GM03348 (cell line): ENCODE measurements around the gene ARHGAP32.
A peak's percentile ranks its signal among the peaks of the same experiment; 100 is the strongest.

Experiments
- DNase-seq: peaks from one replicate; pipeline ENCODE4 v3.0.0; 2012; ENCODE audit warnings: low spot score

ARHGAP32 gene

DNA sequence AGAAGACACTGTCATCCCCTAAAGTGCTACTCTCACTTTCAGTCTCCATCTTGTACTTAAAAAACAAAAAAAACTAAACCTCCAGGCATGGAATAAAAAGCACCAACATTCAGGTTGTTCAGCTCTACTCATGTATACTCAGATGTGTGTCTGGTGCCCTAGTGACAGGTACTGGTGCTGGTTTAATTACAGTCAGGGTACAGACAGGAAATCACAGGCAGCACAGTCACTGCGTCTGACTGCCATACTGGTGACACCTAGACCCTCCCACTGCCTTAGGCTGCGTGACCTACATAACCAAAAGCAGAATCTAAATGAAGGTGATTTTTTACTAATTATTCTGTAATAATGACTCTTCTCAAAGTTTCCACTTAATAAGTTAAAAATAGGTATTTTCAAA is at the start of gene ARHGAP32:
ARHGAP32 (minus strand) TSS at position 176 of the 400 bp plus-strand sequence; CDS start at position 49, 127 bp downstream.
- no peak for DNase-seq

DNA sequence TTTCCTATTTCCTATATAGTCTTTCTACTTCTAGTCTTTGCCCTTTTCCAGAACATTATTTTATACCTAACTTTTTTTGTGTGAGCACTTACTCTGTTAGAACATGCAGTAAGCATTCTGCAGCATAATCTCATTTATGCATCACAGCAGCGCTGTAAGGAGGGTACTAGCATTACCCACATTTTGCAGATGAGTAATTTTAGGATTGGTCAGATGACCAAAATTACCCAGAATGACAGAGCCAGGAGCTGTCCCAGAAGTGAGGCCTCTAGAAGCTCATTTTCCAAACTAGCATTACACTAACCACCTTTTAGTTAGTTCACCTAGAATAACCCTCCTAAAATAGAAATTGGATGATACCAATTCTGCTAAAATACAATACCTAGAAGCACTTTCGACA is 47.1 kb upstream of the ARHGAP32 start:
- DNase-seq = no peak

DNA sequence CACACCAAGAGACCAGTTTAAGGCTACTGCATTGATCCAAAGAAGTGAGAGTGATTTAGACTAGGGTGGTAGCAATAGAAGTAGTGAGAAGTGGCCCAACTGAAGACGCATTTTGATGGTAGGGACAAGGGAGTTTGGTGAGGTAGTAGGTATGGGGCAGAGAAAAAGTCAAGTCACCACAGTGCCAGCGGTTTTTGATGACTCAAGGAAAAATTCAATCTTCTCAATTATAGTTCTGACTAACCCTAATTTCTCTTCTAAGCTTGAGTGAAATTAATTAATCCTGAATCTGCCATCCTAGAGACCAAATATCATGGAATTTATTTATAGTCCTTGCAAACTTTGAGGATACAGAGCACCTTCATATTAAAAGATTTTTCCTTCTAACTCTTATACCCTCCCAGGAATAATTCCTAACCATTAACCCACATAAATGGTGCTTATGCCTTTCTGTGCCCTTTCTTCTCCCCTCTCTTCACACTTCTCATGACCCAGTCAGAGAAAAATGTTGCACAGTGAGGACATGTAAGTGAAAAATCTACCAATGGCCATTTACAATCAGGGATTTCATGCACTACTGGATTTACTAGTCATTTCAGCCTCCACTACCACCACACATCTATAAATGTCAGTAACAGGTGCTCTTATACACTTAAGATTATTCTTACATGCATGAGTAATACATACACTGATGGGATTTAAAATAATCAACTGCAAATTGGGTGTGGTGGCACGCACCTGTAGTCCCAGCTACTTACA is 45.9 kb upstream of the ARHGAP32 start:
- DNase-seq = no peak

DNA sequence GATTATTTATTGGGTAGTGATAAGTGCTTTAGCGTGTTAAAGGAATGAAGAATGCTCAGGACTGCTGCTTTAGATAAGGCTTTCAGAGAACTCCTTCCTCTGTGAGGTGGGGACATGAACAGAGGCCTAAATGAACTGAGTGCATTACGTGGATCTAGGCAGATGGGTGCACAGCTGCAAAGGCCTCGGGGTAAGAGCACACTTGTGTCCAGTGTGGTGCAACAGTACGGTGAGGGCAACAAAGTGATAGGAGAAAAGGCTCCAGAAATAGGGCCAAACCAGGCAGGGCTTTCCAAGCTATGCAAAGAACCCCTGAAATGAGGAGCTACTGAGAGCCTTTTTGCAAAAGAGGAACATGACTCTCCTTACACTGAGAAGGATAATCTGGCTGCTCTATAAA is 45.3 kb upstream of the ARHGAP32 start:
- no peak for DNase-seq

DNA sequence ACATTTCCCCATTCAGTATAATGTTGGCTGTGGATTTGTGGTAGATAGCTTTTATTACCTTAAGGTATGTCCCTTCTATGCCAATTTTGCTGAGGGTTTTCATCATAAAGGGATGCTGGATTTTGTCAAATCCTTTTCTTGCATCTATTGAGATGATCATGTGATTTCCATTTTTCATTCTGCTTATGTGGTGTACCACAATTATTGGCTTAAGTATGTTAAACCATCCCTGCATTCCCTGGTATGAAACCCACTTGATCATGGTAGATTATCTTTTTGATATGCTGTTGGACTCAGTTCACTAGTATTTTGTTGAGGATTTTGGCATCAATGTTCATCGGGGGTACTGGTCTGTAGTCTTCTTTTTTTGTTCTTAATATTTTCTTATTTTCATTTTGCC is 44.7 kb upstream of the ARHGAP32 start:
- DNase-seq = no peak

DNA sequence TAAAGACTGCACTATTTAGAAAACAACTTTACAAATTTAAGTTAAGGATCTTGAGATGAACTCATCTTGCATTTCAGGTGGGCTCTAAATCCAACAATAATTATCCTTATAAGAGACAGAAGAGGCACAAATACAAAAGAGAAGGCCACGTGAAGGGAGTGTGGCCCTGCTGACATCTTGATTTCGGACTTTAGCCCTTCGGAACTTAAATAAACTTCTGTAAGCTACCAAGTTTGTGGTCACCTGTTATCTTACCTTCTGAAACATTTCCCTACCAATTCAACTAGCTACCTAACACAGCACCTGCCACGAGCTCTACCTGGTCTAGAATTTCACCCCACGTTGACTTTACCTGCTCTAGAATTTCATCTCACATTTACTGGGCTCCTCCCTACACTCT is 42.9 kb upstream of the ARHGAP32 start:
- DNase-seq = no peak

DNA sequence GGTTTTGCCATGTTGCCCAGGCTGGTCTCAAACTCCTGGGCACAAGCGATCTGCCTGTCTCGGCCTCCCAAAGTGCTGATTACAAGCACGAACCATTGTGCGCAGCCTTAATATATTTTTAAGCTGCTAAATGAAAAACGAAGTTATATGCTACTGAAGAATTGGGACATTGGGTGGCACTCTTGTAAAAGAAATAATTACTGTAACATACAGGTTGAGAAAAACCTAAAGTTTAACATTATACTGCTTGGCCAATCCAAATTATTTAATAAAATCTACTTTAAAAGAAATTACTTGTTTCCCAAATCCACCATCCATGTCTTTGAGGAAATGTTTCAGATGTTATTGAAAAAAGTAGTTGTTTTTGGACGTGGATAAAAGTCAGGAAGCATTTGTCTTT is 37.9 kb upstream of the ARHGAP32 start:
- DNase-seq = no peak

DNA sequence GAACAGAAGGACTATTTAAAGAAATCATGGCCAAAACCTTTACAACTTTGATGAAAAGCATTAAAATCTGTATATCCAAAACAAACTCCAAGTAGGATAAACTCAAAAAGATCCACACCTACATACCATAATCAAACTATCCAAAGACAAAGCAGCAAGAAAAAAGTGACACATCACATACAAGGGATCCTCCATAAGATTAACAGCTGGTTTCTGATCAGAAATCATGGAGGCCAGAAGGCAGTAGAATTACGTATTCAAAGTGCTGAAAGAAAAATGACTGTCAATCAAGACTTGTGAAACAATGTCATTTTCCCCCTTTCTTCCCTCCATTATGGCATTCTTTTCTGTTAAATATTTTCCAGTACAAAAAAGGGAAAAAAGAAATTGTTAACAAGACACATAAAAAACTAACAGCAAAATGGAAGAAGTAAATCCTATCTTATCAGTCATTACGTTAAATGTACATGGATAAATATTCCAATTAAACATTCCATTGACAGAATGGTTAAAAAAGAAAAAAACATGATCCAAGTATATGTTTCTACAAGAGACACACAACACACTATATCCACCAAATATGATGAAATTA is 34.2 kb upstream of the ARHGAP32 start:
- DNase-seq = no peak

DNA sequence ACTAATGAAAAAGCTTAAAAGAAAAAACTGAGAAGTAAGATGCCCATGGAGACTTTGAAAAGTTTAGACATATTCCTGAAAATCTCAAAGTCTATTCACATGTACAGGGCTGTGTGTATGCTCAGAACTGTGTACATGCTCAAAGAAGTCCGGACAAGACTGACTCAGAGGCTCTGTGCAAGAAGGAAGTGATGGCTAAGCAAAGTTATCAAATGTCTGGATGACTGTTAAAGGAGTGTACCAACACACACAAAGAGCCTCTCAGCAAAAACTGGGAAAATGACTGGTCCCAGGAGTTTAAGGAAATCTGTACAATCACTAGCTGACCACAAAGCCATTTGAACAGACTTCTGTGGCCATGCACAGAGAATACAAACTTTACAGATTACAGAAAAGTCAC is 33.1 kb upstream of the ARHGAP32 start:
- DNase-seq = no peak

DNA sequence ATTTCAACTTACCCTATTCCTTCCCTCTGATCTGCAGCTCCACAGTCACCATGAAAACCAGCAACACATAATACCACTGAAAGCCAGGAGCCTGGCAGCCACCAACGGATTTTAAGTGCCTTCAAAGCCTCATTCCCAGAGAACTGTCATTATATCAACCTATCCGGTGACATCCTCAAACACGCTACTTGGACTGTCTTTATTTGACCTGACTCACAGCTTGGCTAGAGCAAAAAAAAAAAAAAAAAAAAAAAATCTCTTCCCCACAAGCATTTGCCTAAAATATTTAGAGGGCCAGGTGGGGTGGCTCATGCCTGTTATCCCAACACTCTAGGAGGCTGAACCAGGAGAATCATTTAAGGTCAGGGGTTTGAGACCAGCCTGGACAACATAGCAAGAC is 32.4 kb upstream of the ARHGAP32 start:
- no peak for DNase-seq

DNA sequence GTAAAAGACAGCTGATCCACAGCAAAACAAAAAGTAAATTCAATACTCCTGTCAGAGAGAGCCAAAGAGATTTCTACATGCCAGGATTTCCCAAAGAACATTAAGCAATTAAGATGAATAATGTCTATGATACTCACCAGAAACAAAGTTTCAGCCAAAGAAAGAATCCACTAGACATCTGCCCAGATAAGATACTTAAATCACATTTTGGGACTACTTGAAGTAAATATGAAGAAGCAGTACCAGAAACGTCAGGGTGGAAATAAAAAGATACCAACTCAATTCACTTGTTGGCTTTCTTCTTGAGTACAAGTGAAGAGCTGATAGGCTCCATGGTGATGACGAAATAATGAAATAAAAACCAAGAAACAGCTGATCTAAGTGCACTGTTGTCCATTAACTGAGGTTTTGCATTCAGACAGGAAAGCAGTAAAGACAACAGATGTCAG is 31.6 kb upstream of the ARHGAP32 start:
- DNase-seq = peak; percentile 48

DNA sequence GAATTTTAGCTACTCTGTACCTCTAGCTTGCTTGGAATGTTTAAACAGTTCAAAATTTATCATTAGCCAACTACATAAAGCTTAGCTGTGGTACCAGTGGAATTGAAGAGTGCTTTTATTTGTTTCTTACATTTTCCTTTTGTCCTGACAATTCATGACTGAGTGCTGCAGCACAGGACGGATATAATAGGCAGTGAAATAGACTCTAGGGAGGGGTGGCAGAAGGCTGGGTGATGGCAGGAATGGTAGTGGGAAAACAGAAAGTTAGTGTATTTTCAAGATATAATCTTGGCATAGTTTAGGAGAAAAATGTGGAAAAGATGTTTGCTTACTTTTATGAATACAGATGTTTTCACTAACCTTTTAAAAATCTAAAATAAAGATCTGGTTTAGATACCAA is 31.1 kb upstream of the ARHGAP32 start:
- no peak for DNase-seq

DNA sequence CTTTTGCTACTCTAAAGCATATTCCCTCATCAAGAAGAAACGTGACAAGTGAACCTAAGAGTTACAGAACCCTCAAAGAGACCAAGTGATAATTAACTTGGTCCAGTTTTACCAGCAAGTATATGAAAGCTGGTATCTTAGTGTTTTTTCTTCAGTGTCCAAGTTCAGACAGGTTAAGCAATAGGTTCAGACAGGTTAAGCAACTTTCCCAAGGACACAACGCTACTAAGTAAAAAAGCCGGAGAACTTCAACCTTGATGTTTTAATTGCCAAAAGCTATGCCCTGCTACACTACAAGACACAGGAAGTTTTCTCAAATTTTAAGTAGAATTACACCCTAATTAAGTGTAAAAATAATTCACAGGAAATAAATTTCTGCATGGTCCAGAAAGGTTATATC is 30.0 kb upstream of the ARHGAP32 start:
- no peak for DNase-seq

DNA sequence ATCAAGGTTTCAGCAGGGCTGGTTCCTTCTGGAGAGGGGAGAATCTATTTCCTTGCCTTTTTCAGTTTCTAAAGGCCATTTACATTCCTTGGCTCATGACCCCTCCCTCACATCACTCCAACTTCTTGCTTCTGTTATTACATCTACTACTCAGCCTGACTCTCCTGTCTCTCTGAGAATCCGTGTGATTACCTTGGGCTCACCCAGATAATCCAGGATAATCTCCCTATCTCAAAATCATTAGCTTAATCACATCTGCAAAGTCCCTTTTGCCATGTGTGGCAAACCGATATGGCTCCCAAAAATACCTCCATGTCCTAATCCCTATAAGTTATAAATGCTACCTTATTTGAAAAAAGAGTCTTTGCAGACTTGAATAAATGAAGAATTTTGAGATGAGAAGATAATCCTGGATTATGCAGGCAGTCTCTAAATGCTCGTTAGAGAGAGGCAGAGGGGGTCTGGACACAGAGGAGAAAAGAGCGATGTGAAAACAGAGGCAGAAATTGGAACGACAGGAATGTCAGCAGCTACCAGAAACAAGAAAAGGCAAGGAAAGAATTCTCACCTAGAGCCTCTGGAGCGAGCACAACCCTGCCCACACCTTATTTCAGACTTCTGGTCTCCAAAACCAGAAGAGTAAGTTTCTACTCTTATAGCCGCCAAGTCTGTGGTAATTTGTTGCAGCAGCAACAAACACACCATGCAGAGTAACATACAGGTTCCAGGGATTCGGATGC is 23.6 kb upstream of the ARHGAP32 start:
- no peak for DNase-seq

DNA sequence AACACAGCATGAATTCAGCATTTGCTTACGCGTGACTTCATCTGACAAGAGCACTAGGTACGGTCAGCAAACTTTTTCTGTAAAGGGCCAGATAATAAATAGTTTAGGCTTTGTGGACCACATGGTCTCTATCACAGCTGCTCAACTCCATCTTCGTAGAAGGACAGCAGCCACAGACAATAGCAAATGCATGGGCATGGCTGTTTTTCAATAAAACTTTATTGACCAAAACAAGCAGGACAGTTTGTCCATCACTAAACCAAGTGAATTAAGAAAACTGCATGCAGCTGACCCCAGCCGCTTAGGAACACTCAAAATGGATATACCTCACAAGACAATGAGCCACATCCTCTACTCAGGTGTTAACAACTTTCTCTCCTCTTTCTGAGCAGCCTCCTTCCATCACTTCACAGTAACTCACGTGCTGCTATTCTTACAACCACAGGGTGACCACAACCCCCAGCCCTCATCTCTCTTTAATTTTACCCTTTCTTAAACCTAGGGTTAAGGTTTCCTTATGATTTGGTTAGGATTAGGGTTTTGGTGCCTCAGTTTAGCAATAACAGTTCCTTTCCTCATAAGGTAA is 22.7 kb upstream of the ARHGAP32 start:
- no peak for DNase-seq

DNA sequence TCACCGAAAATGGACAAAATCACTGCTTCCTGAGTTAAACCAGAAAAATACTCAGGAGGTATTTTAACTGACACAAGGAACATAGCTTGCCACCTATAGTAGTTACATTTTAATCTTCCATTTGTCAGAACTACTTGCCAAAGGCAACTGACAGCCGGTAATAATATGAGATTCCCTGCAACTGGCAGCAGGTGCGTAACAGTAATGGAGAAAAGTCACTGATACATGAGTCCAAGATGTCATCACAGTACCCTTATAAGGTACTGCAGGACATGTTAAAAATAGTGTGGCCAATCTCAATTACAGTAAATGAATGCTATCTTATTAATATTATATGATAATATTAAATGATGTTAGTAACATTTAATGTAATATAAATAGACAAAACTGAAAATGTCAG is 21.1 kb upstream of the ARHGAP32 start:
- no peak for DNase-seq

DNA sequence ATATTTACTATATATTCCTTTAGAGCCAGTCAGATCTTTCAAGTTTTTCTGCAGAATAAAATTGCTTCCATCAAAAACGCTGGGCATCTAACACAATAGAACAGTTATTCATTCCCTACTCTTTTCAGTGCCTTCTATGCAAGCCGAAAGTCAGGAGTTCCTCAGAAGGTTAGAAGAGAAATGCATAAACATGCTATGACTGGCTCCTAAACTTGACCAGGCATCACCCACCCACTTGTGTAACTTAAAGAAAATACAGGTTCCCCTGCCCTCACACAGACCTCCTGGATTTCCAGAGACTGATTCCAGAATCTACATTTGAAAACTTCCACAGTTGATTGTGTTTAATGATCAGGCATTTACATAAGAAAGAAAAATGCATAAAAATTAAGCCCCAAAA is 19.3 kb upstream of the ARHGAP32 start:
- DNase-seq = no peak

DNA sequence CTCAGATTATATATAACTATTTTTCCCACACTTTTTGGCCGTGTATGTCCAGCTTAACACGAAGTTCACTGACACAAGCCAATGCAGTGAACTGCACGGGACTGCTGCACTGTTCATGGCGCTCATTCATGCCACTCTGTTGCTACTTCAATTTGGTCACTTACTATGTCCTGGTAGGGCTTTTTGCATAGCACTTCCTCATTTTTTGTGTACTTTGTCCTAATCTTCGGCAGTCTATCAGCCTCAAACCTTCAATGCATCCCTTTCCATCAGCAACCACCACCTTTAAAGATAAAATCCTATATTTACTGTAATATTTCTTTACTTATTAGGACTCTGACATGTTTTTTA is 18.7 kb upstream of the ARHGAP32 start:
- no peak for DNase-seq

DNA sequence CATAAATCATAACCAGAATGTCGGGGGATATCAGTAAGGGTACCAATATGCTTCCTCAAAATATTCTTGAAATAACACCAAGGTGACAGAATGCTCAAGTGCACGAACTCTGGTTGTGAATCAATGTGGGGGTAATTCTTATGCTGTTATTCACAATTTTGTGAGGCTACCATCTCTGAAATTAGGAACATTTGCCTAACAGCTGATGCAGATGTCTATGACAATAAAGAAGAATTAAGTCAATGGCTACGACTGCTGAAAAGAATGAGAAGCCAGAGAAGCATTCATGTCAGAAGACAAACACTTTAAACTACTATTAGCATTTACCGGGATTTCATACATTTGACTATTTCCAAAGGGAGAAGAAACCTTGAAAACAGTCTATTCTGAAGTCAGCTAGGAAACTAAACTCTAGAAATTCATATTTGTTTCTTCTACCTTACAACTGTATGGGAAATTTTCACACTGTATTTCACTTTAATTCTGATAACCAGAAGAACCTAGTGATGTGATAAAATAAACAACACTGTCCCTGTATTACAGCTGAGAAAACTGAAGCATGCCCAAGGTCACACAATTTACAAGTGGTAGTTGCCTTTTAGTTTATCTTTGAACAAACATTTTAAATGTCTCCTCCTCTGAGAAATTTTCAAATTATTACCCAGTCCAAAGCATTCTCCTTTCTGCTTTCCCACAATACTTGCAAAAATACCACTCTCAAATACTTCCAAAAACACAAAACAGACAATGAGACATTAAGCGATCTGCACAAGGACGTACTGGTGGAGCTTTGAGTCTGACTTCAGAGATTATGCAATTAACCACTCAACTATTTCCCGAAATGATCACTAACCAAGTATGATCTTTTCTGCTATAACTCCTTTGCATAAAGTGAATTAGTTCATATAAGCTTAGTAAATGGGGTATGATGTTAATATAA is 18.0 kb upstream of the ARHGAP32 start:
- peak; percentile 21 for DNase-seq

DNA sequence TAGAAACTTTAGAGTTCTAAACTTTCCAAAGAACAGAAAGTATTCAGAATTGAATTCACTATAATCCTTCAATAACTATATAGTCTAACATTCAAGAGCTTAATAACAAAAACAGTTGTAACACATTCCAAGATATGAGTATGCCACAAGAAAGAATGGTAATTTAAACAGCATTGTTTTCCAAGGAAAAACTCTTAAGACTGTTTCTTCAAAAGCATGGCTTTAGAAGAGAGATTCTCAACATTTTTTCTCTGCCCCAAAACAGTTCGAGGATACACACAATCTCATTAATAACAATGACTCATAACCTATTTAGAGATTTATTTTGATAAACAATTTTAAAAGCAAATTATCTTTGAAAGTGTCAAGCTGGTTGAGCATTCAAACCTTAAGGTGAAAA is 16.7 kb upstream of the ARHGAP32 start:
- DNase-seq = no peak

DNA sequence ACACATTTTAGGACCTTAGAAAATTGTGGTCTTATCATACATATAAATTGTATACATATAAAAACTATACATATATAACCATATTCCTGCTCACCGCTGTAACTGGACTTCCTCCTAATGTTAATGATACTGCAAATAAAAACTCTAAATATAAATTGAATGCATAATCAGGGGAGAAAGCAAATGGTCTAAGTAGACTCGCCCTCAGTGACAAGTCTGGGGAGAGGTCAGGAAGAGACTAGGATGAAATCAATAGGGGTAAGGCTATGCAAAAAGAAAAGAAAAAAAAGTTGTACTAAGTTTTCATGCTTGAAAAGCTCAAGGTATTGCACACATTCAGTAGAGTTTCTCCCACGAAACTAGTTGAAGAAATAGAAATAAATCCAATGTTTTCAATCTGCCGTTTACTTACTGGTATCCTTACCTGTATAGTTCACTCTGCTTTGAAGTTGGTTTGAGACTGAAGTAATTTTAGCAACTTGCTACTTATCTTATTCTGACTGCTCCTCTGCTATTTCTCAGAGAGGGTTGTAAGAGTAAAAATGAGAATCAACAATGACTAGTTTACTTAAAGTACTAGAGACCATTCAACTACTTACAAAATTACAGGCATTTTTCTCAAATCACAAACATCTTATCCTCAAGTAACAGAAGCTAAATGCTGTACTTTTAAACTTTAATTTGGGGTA is 12.2 kb upstream of the ARHGAP32 start:
- no peak for DNase-seq
